CD14-positive monocyte (primary cell): ENCODE results near the gene CLBA1. TPM values are rescaled to one million over a fixed set of nuclear protein-coding genes. Genes with fewer than 3 reads are reported as not detected.

Experiments
- DNase-seq, 3 donors: peaks; one replicate each; pipeline ENCODE4 v3.0.0-alpha.2; 2011 to 2022
- H2AFZ ChIP-seq: 2 replicates; pipeline ENCODE4 v1.6.0; 2012; ENCODE audit warnings: mild to moderate bottlenecking, low read depth, low read length, inconsistent platforms; ENCODE audit not compliant: insufficient read depth, poor library complexity, severe bottlenecking
- H3K27ac ChIP-seq, 2 donors: 1 replicate in 1 of 2; 2 replicates in 1 of 2; pipeline ENCODE4 v1.5.1; 2012 to 2013; ENCODE audit warnings: low read length in 2 of 2, control low read depth in 1 of 2, inconsistent platforms in 1 of 2, low read depth in 1 of 2, mild to moderate bottlenecking in 1 of 2
- H3K27me3 ChIP-seq, 2 donors: one replicate each; pipeline versions ENCODE4 v1.6.0 to v1.6.1; 2011 to 2013; ENCODE audit warnings: low read length in 2 of 2; ENCODE audit not compliant: control insufficient read depth in 2 of 2, insufficient read depth in 2 of 2
- H3K36me3 ChIP-seq, 2 donors: replicated peaks in 1 of 2; 1 replicate in 1 of 2; 2 replicates in 1 of 2; pipeline versions ENCODE4 v1.5.1 to v1.6.1; 2012 to 2013; ENCODE audit warnings: low read length in 2 of 2, control low read depth in 1 of 2, inconsistent platforms in 1 of 2, mild to moderate bottlenecking in 1 of 2; ENCODE audit not compliant: insufficient read depth in 2 of 2, control insufficient read depth in 1 of 2
- H3K4me1 ChIP-seq, 2 donors: 1 replicate in 1 of 2; 2 replicates in 1 of 2; pipeline versions ENCODE4 v1.5.1 to v1.6.1; 2012 to 2013; ENCODE audit warnings: low read length in 2 of 2, control low read depth in 1 of 2, inconsistent platforms in 1 of 2, mild to moderate bottlenecking in 1 of 2, moderate library complexity in 1 of 2; ENCODE audit not compliant: insufficient read depth in 2 of 2, control insufficient read depth in 1 of 2
- H3K4me2 ChIP-seq: replicated peaks from 2 replicates; pipeline ENCODE3; 2012; ENCODE audit warnings: low read length, moderate library complexity, mild to moderate bottlenecking; ENCODE audit not compliant: poor library complexity, severe bottlenecking; ENCODE audit errors: extremely low read depth
- H3K4me3 ChIP-seq, 3 experiments: fragments of 200-600 bp in 1 of 3; sonication (generic) in 1 of 3; replicated peaks in 1 of 3; 1 replicate in 2 of 3; 2 replicates in 1 of 3; pipeline ENCODE4 v1.5.1; 2011 to 2013; ENCODE audit warnings: low read length in 3 of 3, mild to moderate bottlenecking in 3 of 3, control low read depth in 2 of 3, low read depth in 2 of 3, inconsistent platforms in 1 of 3, moderate library complexity in 1 of 3
- H3K79me2 ChIP-seq: 2 replicates; pipeline ENCODE4 v1.6.0; 2012; ENCODE audit warnings: mild to moderate bottlenecking, control low read depth, inconsistent platforms, low read length, moderate library complexity; ENCODE audit not compliant: insufficient read depth
- H3K9ac ChIP-seq: 2 replicates; pipeline ENCODE4 v1.6.0; 2017; ENCODE audit warnings: low read length, mild to moderate bottlenecking; ENCODE audit not compliant: insufficient read depth, poor library complexity, severe bottlenecking
- H3K9me3 ChIP-seq, 2 donors: replicated peaks in 1 of 2; 1 replicate in 1 of 2; 2 replicates in 1 of 2; pipeline versions ENCODE4 v1.5.1 to v1.6.1; 2012 to 2013; ENCODE audit warnings: low read length in 2 of 2, control low read depth in 1 of 2; ENCODE audit not compliant: control insufficient read depth in 1 of 2, insufficient read depth in 1 of 2
- H4K20me1 ChIP-seq: 2 replicates; pipeline ENCODE4 v1.6.0; 2012; ENCODE audit warnings: mild to moderate bottlenecking, low read length, control low read depth, moderate library complexity; ENCODE audit not compliant: insufficient read depth
- H3K27ac Mint-ChIP-seq, 7 donors: one replicate each; pipeline ENCODE4 v1.8.0; 2020; ENCODE audit warnings: mild to moderate bottlenecking in 7 of 7, mixed read lengths in 7 of 7, moderate library complexity in 6 of 7, inconsistent platforms in 2 of 7
- H3K27me3 Mint-ChIP-seq, 3 donors: one replicate each; pipeline ENCODE4 v1.8.0; 2021 to 2022; ENCODE audit warnings: low read depth in 3 of 3, mild to moderate bottlenecking in 3 of 3, mixed read lengths in 3 of 3, moderate library complexity in 3 of 3, inconsistent platforms in 1 of 3
- H3K36me3 Mint-ChIP-seq, 2 donors: one replicate each; pipeline ENCODE4 v1.8.0; 2020; ENCODE audit warnings: mixed read lengths in 2 of 2, inconsistent platforms in 1 of 2, mild to moderate bottlenecking in 1 of 2
- H3K4me1 Mint-ChIP-seq: one replicate; pipeline ENCODE4 v1.8.0; 2020; ENCODE audit warnings: mild to moderate bottlenecking, mixed read lengths
- H3K4me3 Mint-ChIP-seq, 2 donors: one replicate each; pipeline ENCODE4 v1.8.0; 2020; ENCODE audit warnings: mild to moderate bottlenecking in 2 of 2, mixed read lengths in 2 of 2, moderate library complexity in 1 of 2
- H3K9me3 Mint-ChIP-seq, 7 donors: one replicate each; pipeline ENCODE4 v1.8.0; 2020 to 2022; ENCODE audit warnings: mixed read lengths in 7 of 7, mild to moderate bottlenecking in 6 of 7, moderate library complexity in 6 of 7, inconsistent platforms in 2 of 7
- CTCF ChIP-seq: fragments of 200-600 bp; IDR thresholded peaks from one replicate; pipeline ENCODE4 v1.8.0; 2022; ENCODE audit warnings: antibody characterized with exemption, mild to moderate bottlenecking
- WGBS: methylation state at CpG from one replicate; pipeline ENCODE4 v1.1.5; 2013; ENCODE audit warnings: missing lambda C conversion rate; ENCODE audit not compliant: insufficient coverage; 5-methylcytosine and 5-hydroxymethylcytosine counted together
- intact Hi-C, 2 donors: fragments of 100-400 bp; cut with micrococcal nuclease; formaldehyde crosslinking; loops; one replicate each; pipeline versions ENCODE4 v1.15.0 to v1.15.1; 2023
- polyA plus RNA-seq, 3 donors: library from polyadenylated mRNA; depleted of rRNA in 1 of 3; unstranded in 2 of 3; stranded (reverse) in 1 of 3; fragments of 300-500 nt in 2 of 3; fragments of >200 nt in 1 of 3; fragmentation: Illumina TruSeq in 2 of 3; gene quantifications; 1 replicate in 2 of 3; 2 replicates in 1 of 3; pipeline ENCODE4 v1.2.3, GENCODE V29; 2012 to 2021

CLBA1 gene
- polyA plus RNA-seq, 3 donors: 0.62 to 0.76 (median 0.63) TPM

GRCh38 chr14:104938960-104939359, 46.6 kb upstream of the CLBA1 start:
- no peaks in the 10 kb centered on the region for H3K79me2 ChIP-seq
- no peak for TF ChIP-seq CTCF
- no peak overlapping the region for H3K4me3 ChIP-seq
- 100% methylated on average over 1 of the region's 1 CpG for WGBS
- H3K9ac ChIP-seq: no peak overlapping the region
- H4K20me1 ChIP-seq: no peaks in the 10 kb centered on the region
- no peaks in the 10 kb centered on the region for H3K36me3 ChIP-seq
- H3K4me1 ChIP-seq: no peaks in the 10 kb centered on the region
- Mint-ChIP-seq H3K4me1 (no peaks in the 10 kb centered on the region), H3K4me3 (no peak overlapping the region), H3K27ac (no peak overlapping the region), H3K27me3 (peaks cover 40 to 50% (median 42%) of the 10 kb centered on the region in 3 donors), H3K36me3 (peaks cover 0 to 4% of the 10 kb centered on the region in 2 donors), H3K9me3 (peaks cover 0 to 4% (median 0%) of the 10 kb centered on the region in 7 donors)
- intact Hi-C loops: no loop called here
- no peak overlapping the region for H3K27ac ChIP-seq
- no peak overlapping the region for H3K4me2 ChIP-seq
- H3K9me3 ChIP-seq: peaks cover 0 to 3% of the 10 kb centered on the region in 2 donors
- peaks cover 7 to 38% of the 10 kb centered on the region in 2 donors for H3K27me3 ChIP-seq
- DNase-seq: no peak
- H2AFZ ChIP-seq: no peak overlapping the region

GRCh38 chr14:104939666-104940410, 45.8 kb upstream of the CLBA1 start:
- H3K9ac ChIP-seq: no peak overlapping the region
- no peak overlapping the region for H3K4me2 ChIP-seq
- Mint-ChIP-seq H3K9me3 (no peaks in the 10 kb centered on the region), H3K4me3 (no peak overlapping the region), H3K4me1 (no peaks in the 10 kb centered on the region), H3K27me3 (peaks cover 31 to 41% (median 33%) of the 10 kb centered on the region in 3 donors), H3K27ac (peak overlapping the region in 2 of 7 donors; percentile 7 to 37), H3K36me3 (no peaks in the 10 kb centered on the region)
- intact Hi-C loops: no loop called here
- H3K4me1 ChIP-seq: no peaks in the 10 kb centered on the region
- no peak overlapping the region for H2AFZ ChIP-seq
- no peaks in the 10 kb centered on the region for H4K20me1 ChIP-seq
- no peak overlapping the region for H3K4me3 ChIP-seq
- H3K27me3 ChIP-seq: peaks cover 0 to 29% of the 10 kb centered on the region in 2 donors
- no peak overlapping the region for H3K27ac ChIP-seq
- H3K9me3 ChIP-seq: no peaks in the 10 kb centered on the region
- DNase-seq: peak in 1 of 3 donors; percentile 11
- 61% methylated on average over 11 of the region's 11 CpGs for whole genome bisulfite sequencing
- no peaks in the 10 kb centered on the region for H3K36me3 ChIP-seq
- no peaks in the 10 kb centered on the region for H3K79me2 ChIP-seq
- no peak for TF ChIP-seq CTCF
